ENCODE measurements around the gene CCNG1. TPM values are rescaled to one million over a fixed set of nuclear protein-coding genes. Genes with fewer than 3 reads are reported as not detected.

The CCNG1 gene
- total and polyA plus RNA-seq, 9 of the 15 experiments (the other 6 are each of a cell fraction or from before 2014, with no cell fraction given): 121 to 293 (median 245) TPM

- ChIA-PET POLR2A (interaction anchor here (0.7 to 9.0 kb wide), 5 partner anchors 10 to 53 kb away, joined by 3 to 126 read pairs (median 6); partner anchors contain the start of genes HMMR and NUDCD2), CTCF (ENCODE audit: low intra/inter-chr PET ratio) (no interaction called here)
- Histone ChIP-seq H3K4me3 (peak overlapping the region; percentile 71), H3K27ac (ENCODE audit: extremely low read depth, low read depth, low read length) (peak overlapping the region; percentile 80), H3K36me3 (ENCODE audit: control insufficient read depth, insufficient read depth, low read length) (peaks cover 51% of the 10 kb centered on the region), H3K9me3 (replicated peaks; ENCODE audit: control insufficient read depth, insufficient read depth, low read depth, low read length) (no peaks in the 10 kb centered on the region), H3K9ac (ENCODE audit: insufficient read depth in 1 of 2, low read depth in 2 of 2, low read length in 2 of 2) (peak overlapping the region; percentile 66 to 84; a peak in 3 of 4 replicates), H3K4me1 (replicated peaks in 1 of 2; ENCODE audit: control insufficient read depth in 2 of 2, insufficient read depth in 2 of 2, low read length in 2 of 2) (peaks cover 3 to 21% of the 10 kb centered on the region in 2 experiments; a peak in 3 of 5 replicates), H4K20me1 (replicated peaks; ENCODE audit: control insufficient read depth, insufficient read depth, low read length) (peaks cover 12% of the 10 kb centered on the region), H2AFZ (ENCODE audit: low read depth, low read length) (no peak overlapping the region), H3K4me2 (ENCODE audit: insufficient read depth, low read length) (peak overlapping the region; percentile 86), H3K9me1 (ENCODE audit: control insufficient read depth, insufficient read depth, low read length) (no peaks in the 10 kb centered on the region), H3K27me3 (ENCODE audit: control insufficient read depth in 2 of 2, insufficient read depth in 2 of 2, low read length in 2 of 2) (no peaks in the 10 kb centered on the region), H3K79me2 (ENCODE audit: control insufficient read depth, insufficient read depth, low read length) (peaks cover 82% of the 10 kb centered on the region)
- FAIRE-seq: peak; percentile 77
- peak in 2 of 4 experiments; percentile 32 to 74 for DNase-seq (ENCODE audit: extremely low read depth in 1 of 4, low spot score in 3 of 4)
- intact Hi-C loops (cut with micrococcal nuclease): loop anchor here (5.0 kb wide), 1 partner anchor 918 kb away; no protein-coding TSS in a partner anchor
- no TSS peak for BruUV-seq (replicated peaks)
- in situ Hi-C loops (cut with MboI): no loop called here
- WGBS (ENCODE audit: insufficient coverage, low coverage, missing lambda C conversion rate): 11% methylated on average over 2 of the region's 2 CpGs
- peak; percentile 20 for ATAC-seq
- peak; percentile 35; the same call in 1 of the 2 replicates for TF ChIP-seq TCF3 (CRISPR knock-in tag; IDR thresholded peaks at IDR 0.05)
- 0 out of 2 replicates have a peak, but pooled peaks have one; percentile 34 for TF ChIP-seq POLR2AphosphoS5 (IDR thresholded peaks at IDR 0.05; ENCODE audit: control insufficient read depth, insufficient read depth, low read depth, low read length)
- TF ChIP-seq ZNF699 (CRISPR knock-in tag; IDR thresholded peaks at IDR 0.05; ENCODE audit: insufficient replicate concordance): no peak
- TF ChIP-seq MLLT1 (IDR thresholded peaks at IDR 0.05): 0 out of 4 replicates have a peak, but pooled peaks of 1 of the 2 experiments have one; percentile 65
- peak; percentile 80 for TF ChIP-seq MEIS2 (IDR thresholded peaks at IDR 0.05; ENCODE audit: partially characterized antibody)
- TF ChIP-seq MAFF (IDR thresholded peaks at IDR 0.05; ENCODE audit: low read length): no peak
- no peak for TF ChIP-seq MYBL2 (IDR thresholded peaks at IDR 0.05; ENCODE audit: low read depth)
- TF ChIP-seq MYBL2 (CRISPR knock-in tag; IDR thresholded peaks at IDR 0.05; ENCODE audit: borderline replicate concordance): no peak
- no peak for TF ChIP-seq ZNF24 (IDR thresholded peaks at IDR 0.05)
- no peak for TF ChIP-seq ZBTB2 (IDR thresholded peaks at IDR 0.05)
- 0 out of 4 replicates have a peak, but pooled peaks of 1 of the 2 experiments have one; percentile 14 for TF ChIP-seq ZNF639 (CRISPR knock-in tag; conservative IDR thresholded peaks at IDR 0.05 in 1 of 2, IDR thresholded peaks at IDR 0.05 in 1 of 2)
- no peak for TF ChIP-seq TFE3 (CRISPR knock-in tag; IDR thresholded peaks at IDR 0.05)
- TF ChIP-seq DPF2 (IDR thresholded peaks at IDR 0.05): 0 out of 2 replicates have a peak, but pooled peaks have one; percentile 16
- TF ChIP-seq SMAD4 (CRISPR knock-in tag; conservative IDR thresholded peaks at IDR 0.05): 0 out of 2 replicates have a peak, but pooled peaks have one; percentile 32
- no peak for TF ChIP-seq SMARCE1 (IDR thresholded peaks at IDR 0.05)
- TF ChIP-seq SREBF1 (IDR thresholded peaks at IDR 0.05; ENCODE audit: borderline replicate concordance, low read depth, low read length): no peak
- no peak for TF ChIP-seq LCOR (CRISPR knock-in tag; IDR thresholded peaks at IDR 0.05)
Observed at GRCh38 chr5:163439092-163439425, 1.7 kb downstream of the CCNG1 start.
